ENCODE results near the gene TRPM3.

TRPM3 gene

DNA sequence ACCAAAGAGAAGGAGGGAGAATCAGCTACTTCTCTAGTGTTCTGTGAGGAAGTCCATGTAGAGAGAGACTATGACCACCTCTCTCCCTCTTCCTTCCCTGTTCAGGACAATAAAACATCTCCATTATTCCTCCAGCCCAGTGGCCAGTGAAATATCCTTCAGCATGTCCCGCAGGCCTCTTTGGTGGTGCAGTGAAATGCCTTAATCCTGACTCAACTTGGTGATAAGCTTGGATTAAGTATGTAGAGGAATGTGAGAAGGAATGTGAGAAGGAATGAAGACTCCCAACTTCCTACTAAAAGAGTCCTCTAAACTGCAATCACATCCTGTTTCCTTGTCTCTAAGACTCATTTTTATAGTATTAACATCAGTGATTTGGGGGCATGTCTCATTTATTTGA is 167.3 kb downstream of the TRPM3 start:
- peak; percentile 55 for DNase-seq (ENCODE audit: low spot score)
- peak; percentile 100 for ATAC-seq (ENCODE audit: low read depth)
- H3K4me3 ChIP-seq (ENCODE audit: severe bottlenecking), result no peak overlapping the region
- H3K27ac ChIP-seq (ENCODE audit: poor library complexity, severe bottlenecking), result peak overlapping the region; percentile 65
- no peak for TF ChIP-seq CTCF (IDR thresholded peaks at IDR 0.05; ENCODE audit: poor library complexity, severe bottlenecking)
- peaks cover 16% of the 10 kb centered on the region for H3K4me1 ChIP-seq (ENCODE audit: insufficient read depth, poor library complexity, severe bottlenecking)
- no peaks in the 10 kb centered on the region for H3K27me3 ChIP-seq (ENCODE audit: insufficient read depth, poor library complexity, severe bottlenecking)
- H3K36me3 ChIP-seq (ENCODE audit: low read depth), result no peaks in the 10 kb centered on the region
- no peaks in the 10 kb centered on the region for H3K9me3 ChIP-seq (ENCODE audit: severe bottlenecking)

DNA sequence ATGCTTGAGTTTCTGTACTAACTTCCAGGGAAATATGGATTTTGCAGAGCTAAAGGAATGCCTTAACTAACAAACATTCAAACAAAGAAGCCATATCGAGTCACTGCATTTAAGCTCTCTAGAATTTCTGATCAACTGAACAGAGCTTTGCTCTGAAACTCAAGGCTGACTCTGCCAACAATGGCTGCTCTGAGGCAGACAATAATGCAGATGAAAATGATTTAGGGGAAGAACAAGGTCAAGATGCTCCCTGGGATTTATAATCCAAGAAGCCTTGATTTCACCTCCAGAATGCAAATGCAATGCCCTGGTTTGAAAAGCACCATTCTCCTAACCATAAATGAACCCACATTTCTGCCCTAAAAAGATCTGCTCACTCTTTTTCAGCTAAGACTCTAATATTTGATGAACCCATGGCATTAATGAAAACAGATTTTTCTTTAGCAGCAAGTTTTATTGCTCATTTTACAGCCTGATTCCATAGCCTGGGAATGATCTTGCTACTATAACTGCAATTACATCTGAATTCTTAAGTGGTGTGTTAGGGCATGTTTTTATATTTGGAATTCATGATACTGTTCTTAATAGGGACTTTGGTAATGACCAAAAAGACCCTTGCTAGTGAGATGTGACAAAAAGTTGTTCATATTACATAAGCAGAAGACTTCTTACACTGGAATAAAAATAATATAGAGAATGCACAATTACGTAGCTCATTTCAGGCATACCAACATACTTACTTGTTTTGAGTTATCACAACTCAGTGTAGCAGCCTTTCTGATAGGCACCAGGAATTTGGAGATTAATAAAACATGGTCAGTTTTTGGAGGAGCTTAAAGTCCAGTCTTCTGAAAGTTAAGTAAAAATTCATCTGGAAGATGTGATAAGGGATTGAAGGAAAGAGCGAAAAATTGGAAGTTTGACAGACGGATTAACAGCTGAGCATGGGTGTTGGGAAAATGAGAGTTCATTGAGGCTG is 169.4 kb downstream of the TRPM3 start:
- no peak for ATAC-seq (ENCODE audit: low read depth)
- Histone ChIP-seq H3K36me3 (ENCODE audit: low read depth) (no peaks in the 10 kb centered on the region), H3K27ac (ENCODE audit: poor library complexity, severe bottlenecking) (no peak overlapping the region), H3K4me1 (ENCODE audit: insufficient read depth, poor library complexity, severe bottlenecking) (peaks cover 26% of the 10 kb centered on the region), H3K27me3 (ENCODE audit: insufficient read depth, poor library complexity, severe bottlenecking) (no peaks in the 10 kb centered on the region), H3K9me3 (ENCODE audit: severe bottlenecking) (no peaks in the 10 kb centered on the region), H3K4me3 (ENCODE audit: severe bottlenecking) (no peak overlapping the region)
- TF ChIP-seq CTCF (IDR thresholded peaks at IDR 0.05; ENCODE audit: poor library complexity, severe bottlenecking), result no peak
- no peak for DNase-seq (ENCODE audit: low spot score)

DNA sequence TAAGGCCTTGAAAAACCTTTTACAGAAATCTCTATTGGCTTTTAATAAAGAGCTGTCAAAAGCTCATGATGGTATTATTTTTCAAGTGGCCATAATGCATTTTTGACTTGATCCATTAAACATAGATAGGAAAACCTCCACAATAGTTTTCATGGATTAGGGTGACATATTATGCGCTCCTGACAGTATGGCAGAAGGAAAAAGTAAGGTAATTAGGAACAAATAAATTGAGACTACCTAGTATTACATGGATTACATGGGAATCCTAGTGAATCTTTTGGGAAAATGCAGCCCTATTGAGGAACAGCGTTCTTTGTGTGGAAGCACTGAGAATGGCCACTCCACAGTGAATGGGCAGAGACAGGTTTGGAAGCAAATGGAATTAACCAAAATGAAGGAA is 171.2 kb downstream of the TRPM3 start:
- DNase-seq (ENCODE audit: low spot score) (no peak), ATAC-seq (ENCODE audit: low read depth) (no peak)
- Histone ChIP-seq H3K9me3 (ENCODE audit: severe bottlenecking) (no peaks in the 10 kb centered on the region), H3K27ac (ENCODE audit: poor library complexity, severe bottlenecking) (no peak overlapping the region), H3K27me3 (ENCODE audit: insufficient read depth, poor library complexity, severe bottlenecking) (no peaks in the 10 kb centered on the region), H3K4me1 (ENCODE audit: insufficient read depth, poor library complexity, severe bottlenecking) (peaks cover 26% of the 10 kb centered on the region), H3K36me3 (ENCODE audit: low read depth) (no peaks in the 10 kb centered on the region), H3K4me3 (ENCODE audit: severe bottlenecking) (no peak overlapping the region)
- TF ChIP-seq CTCF (IDR thresholded peaks at IDR 0.05; ENCODE audit: poor library complexity, severe bottlenecking), result no peak

GRCh38 chr9:70949239-70949638 is 172.2 kb downstream of the TRPM3 start:
- ATAC-seq (ENCODE audit: low read depth) (no peak), DNase-seq (ENCODE audit: low spot score) (no peak)
- Histone ChIP-seq H3K27ac (ENCODE audit: poor library complexity, severe bottlenecking) (no peak overlapping the region), H3K36me3 (ENCODE audit: low read depth) (no peaks in the 10 kb centered on the region), H3K9me3 (ENCODE audit: severe bottlenecking) (no peaks in the 10 kb centered on the region), H3K4me1 (ENCODE audit: insufficient read depth, poor library complexity, severe bottlenecking) (peaks cover 18% of the 10 kb centered on the region), H3K27me3 (ENCODE audit: insufficient read depth, poor library complexity, severe bottlenecking) (no peaks in the 10 kb centered on the region), H3K4me3 (ENCODE audit: severe bottlenecking) (no peak overlapping the region)
- TF ChIP-seq CTCF (IDR thresholded peaks at IDR 0.05; ENCODE audit: poor library complexity, severe bottlenecking), result no peak

DNA sequence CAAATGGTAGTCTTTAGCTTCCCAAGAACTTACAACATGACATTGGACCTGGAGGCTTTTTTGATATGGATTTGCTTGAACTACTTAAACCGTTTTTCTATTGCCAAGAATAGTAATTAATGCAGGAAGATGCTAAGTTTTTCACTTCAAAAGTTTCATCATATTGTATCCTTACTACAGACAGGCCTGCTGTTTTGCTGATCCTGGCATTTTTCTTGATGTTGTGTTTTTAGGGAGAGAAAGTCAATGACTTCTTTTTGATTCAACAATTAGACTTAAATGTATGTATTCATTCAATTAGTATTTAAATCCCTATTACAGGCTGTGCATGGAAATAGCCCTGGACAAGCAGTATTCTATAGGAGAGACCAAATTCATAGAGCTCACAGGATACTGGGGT is 172.7 kb downstream of the TRPM3 start:
- no peaks in the 10 kb centered on the region for H3K36me3 ChIP-seq (ENCODE audit: low read depth)
- peaks cover 13% of the 10 kb centered on the region for H3K4me1 ChIP-seq (ENCODE audit: insufficient read depth, poor library complexity, severe bottlenecking)
- H3K27ac ChIP-seq (ENCODE audit: poor library complexity, severe bottlenecking), result no peak overlapping the region
- no peak for TF ChIP-seq CTCF (IDR thresholded peaks at IDR 0.05; ENCODE audit: poor library complexity, severe bottlenecking)
- no peak overlapping the region for H3K4me3 ChIP-seq (ENCODE audit: severe bottlenecking)
- no peaks in the 10 kb centered on the region for H3K27me3 ChIP-seq (ENCODE audit: insufficient read depth, poor library complexity, severe bottlenecking)
- no peaks in the 10 kb centered on the region for H3K9me3 ChIP-seq (ENCODE audit: severe bottlenecking)
- ATAC-seq (ENCODE audit: low read depth) (no peak), DNase-seq (ENCODE audit: low spot score) (no peak)

Measured in RWPE2 (cell line).